Vagina (tissue), 2 donors: ENCODE results near the gene WWOX.

Experiments used
- POLR2A ChIP-seq, 2 donors: fragments of 450-650 bp; IDR thresholded peaks; one replicate each; pipeline ENCODE4 v1.6.1; 2017; ENCODE audit warnings: antibody characterized with exemption in 2 of 2, mild to moderate bottlenecking in 2 of 2, moderate library complexity in 2 of 2
- TF ChIP-seq, protein P1 (sequence below), 3 experiments: fragments of 450-650 bp in 2 of 3; fragments of 200-600 bp in 1 of 3; sonication (generic) in 1 of 3; IDR thresholded peaks; one replicate each; pipeline ENCODE4 v1.5.1; 2017 to 2019; ENCODE audit warnings: antibody characterized with exemption in 3 of 3, mild to moderate bottlenecking in 2 of 3, moderate library complexity in 2 of 3

DNA sequence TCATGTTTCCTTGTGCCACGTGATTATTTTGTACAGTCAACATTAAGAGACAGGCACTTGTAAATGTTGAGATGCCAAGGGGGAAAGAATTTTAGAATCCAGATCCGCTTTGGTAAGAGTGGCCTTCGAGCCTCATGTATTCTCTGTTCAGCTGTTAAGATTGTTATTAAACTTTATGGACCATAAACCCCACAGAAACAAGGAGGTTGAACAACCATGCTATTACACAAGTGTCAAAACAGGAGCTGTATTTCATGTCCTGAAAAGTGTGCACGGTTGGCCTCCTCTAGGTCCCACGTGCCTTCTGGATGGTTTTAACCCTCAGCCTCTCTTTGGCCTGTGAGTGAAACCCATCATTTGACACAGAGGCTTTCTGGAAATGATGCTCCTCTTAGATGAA is 809.8 kb downstream of the WWOX start:
- TF ChIP-seq, protein P1, sequence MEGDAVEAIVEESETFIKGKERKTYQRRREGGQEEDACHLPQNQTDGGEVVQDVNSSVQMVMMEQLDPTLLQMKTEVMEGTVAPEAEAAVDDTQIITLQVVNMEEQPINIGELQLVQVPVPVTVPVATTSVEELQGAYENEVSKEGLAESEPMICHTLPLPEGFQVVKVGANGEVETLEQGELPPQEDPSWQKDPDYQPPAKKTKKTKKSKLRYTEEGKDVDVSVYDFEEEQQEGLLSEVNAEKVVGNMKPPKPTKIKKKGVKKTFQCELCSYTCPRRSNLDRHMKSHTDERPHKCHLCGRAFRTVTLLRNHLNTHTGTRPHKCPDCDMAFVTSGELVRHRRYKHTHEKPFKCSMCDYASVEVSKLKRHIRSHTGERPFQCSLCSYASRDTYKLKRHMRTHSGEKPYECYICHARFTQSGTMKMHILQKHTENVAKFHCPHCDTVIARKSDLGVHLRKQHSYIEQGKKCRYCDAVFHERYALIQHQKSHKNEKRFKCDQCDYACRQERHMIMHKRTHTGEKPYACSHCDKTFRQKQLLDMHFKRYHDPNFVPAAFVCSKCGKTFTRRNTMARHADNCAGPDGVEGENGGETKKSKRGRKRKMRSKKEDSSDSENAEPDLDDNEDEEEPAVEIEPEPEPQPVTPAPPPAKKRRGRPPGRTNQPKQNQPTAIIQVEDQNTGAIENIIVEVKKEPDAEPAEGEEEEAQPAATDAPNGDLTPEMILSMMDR (IDR thresholded peaks at IDR 0.05): no peak
- TF ChIP-seq POLR2A (IDR thresholded peaks at IDR 0.05): no peak
